ENCODE results near the gene IFITM10. TPM values are rescaled to one million over a fixed set of nuclear protein-coding genes. Genes with fewer than 3 reads are reported as not detected.

IFITM10 gene
- total and polyA plus RNA-seq, 2 donors from 2014 or later = 2.3 to 6.4 TPM

DNA sequence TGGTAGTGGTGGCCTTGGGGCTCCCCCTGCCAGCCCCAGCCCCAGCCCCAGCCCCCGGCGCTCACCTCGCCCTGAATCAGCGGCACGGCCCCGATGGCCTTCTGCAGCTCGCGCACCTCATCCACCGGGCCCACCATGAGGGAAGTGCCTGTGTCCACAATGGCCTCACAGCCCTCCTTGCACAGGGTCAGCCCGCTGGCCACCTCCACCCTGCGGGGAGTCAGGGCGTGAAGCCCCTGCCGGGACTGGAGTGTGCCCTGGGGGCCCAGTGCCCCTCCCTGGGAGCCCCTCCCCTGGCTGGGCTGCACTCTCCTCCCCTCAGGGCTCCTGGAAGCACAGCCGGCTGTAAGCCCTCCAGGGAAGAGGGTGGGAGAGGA, 3.5 kb upstream of the IFITM10 start:
- TF ChIP-seq, protein P1, sequence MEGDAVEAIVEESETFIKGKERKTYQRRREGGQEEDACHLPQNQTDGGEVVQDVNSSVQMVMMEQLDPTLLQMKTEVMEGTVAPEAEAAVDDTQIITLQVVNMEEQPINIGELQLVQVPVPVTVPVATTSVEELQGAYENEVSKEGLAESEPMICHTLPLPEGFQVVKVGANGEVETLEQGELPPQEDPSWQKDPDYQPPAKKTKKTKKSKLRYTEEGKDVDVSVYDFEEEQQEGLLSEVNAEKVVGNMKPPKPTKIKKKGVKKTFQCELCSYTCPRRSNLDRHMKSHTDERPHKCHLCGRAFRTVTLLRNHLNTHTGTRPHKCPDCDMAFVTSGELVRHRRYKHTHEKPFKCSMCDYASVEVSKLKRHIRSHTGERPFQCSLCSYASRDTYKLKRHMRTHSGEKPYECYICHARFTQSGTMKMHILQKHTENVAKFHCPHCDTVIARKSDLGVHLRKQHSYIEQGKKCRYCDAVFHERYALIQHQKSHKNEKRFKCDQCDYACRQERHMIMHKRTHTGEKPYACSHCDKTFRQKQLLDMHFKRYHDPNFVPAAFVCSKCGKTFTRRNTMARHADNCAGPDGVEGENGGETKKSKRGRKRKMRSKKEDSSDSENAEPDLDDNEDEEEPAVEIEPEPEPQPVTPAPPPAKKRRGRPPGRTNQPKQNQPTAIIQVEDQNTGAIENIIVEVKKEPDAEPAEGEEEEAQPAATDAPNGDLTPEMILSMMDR (IDR thresholded peaks at IDR 0.05; ENCODE audit: borderline replicate concordance, extremely low read depth, insufficient read depth) = no peak
- intact Hi-C loops (cut with DNase I) = no loop called here
- FAIRE-seq (no peak), DNase-seq (no peak)
- H3K9ac ChIP-seq (ENCODE audit: low read length in 3 of 3) = no peak overlapping the region
- H3K36me3 ChIP-seq (ENCODE audit: control insufficient read depth in 2 of 3, insufficient read depth in 3 of 3, low read length in 3 of 3) = peaks cover 0 to 45% (median 5%) of the 10 kb centered on the region in 3 donors
- no peaks in the 10 kb centered on the region for H3K9me3 ChIP-seq (ENCODE audit: control insufficient read depth in 2 of 3, insufficient read depth in 1 of 3, low read length in 3 of 3)
- H3K4me1 ChIP-seq (ENCODE audit: control insufficient read depth in 2 of 3, insufficient read depth in 2 of 3, low read depth in 1 of 3, low read length in 3 of 3) = peaks cover 0 to 64% (median 4%) of the 10 kb centered on the region in 3 donors
- no peak overlapping the region for H3K27ac ChIP-seq (ENCODE audit: low read depth in 2 of 2, low read length in 2 of 2)
- H3K27me3 ChIP-seq (ENCODE audit: control insufficient read depth, insufficient read depth, low read length) = no peaks in the 10 kb centered on the region
- no peak overlapping the region for H3K4me3 ChIP-seq (ENCODE audit: low read length in 3 of 3)

DNA sequence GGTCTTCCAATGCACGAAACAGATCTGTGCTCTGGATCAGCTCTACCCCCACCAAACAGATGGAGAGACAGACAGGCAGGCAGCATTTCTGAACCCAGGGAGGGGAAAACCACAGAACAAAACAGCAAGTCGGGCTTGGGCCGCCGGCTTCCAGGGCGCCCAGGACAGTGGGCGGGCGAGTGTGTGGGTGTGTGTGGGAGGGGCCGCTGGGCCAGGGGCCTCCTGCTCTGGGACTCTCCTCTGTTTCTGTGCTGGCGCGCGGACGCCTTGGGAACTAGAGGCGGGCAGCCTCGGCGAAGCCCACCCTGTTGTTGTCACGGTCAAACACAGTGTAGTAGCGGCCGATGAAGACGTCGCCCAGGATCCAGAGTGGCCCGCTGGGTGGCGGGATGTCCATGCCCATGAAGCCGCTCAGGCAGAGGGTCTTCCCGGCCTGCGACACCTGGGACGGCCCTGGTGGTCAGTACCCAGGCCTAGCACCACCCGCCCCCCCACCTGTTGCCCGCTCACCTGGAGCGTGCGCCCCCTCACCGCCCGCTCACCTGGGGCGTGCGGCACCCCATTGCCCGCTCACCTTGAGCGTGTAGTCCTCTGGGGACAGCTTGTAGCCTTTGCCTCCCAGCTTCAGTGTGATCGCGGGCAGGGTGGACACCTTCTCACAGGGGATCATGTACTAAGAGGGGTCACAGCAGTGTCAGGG, 3.0 kb upstream of the IFITM10 start:
- Histone ChIP-seq H3K9ac (ENCODE audit: low read length in 3 of 3) (no peak overlapping the region), H3K36me3 (ENCODE audit: control insufficient read depth in 2 of 3, insufficient read depth in 3 of 3, low read length in 3 of 3) (peaks cover 0 to 45% (median 5%) of the 10 kb centered on the region in 3 donors)
- no peak for FAIRE-seq

DNA sequence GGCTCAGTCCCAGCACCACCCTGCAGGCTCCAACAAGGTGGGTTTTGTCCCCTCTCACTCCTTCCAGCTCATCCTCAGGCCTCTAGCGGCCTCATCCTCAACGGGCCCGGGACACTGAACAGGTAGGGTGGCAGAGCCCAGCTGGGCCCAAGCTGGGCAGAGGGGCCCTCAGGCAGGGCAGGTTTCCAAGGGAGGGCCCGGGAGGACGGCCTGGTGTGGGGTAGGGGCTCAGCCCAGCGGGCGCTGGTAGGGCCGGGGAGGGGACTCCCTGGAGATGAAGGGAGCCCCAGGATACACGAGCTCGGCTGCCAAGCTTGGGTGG, 2.5 kb upstream of the IFITM10 start:
- TF ChIP-seq, protein P1 (IDR thresholded peaks at IDR 0.05; ENCODE audit: borderline replicate concordance, extremely low read depth, insufficient read depth) = no peak
- no peak for FAIRE-seq
- H3K4me1 ChIP-seq (ENCODE audit: control insufficient read depth in 2 of 3, insufficient read depth in 2 of 3, low read depth in 1 of 3, low read length in 3 of 3) = peaks cover 0 to 55% (median 4%) of the 10 kb centered on the region in 3 donors
- no peaks in the 10 kb centered on the region for H3K9me3 ChIP-seq (ENCODE audit: control insufficient read depth in 2 of 3, insufficient read depth in 1 of 3, low read length in 3 of 3)
- intact Hi-C loops (cut with DNase I) = no loop called here
- H3K36me3 ChIP-seq (ENCODE audit: control insufficient read depth in 2 of 3, insufficient read depth in 3 of 3, low read length in 3 of 3) = peaks cover 0 to 44% (median 5%) of the 10 kb centered on the region in 3 donors
- no peak overlapping the region for H3K4me3 ChIP-seq (ENCODE audit: low read length in 3 of 3)
- H3K27ac ChIP-seq (ENCODE audit: low read depth in 2 of 2, low read length in 2 of 2) = peak overlapping the region in 1 of 2 donors; percentile 55
- no peak overlapping the region for H3K9ac ChIP-seq (ENCODE audit: low read length in 3 of 3)
- DNase-seq = peak in 1 of 5 donors; percentile 76
- peaks cover 2% of the 10 kb centered on the region for H3K27me3 ChIP-seq (ENCODE audit: control insufficient read depth, insufficient read depth, low read length)

More for the DNA sequence above, 3.0 kb upstream of the IFITM10 start:
- TF ChIP-seq, protein P1 (IDR thresholded peaks at IDR 0.05; ENCODE audit: borderline replicate concordance, extremely low read depth, insufficient read depth) = no peak
- Histone ChIP-seq H3K4me1 (ENCODE audit: control insufficient read depth in 2 of 3, insufficient read depth in 2 of 3, low read depth in 1 of 3, low read length in 3 of 3) (peaks cover 0 to 59% (median 4%) of the 10 kb centered on the region in 3 donors), H3K27me3 (ENCODE audit: control insufficient read depth, insufficient read depth, low read length) (no peaks in the 10 kb centered on the region), H3K27ac (ENCODE audit: low read depth in 2 of 2, low read length in 2 of 2) (no peak overlapping the region), H3K9me3 (ENCODE audit: control insufficient read depth in 2 of 3, insufficient read depth in 1 of 3, low read length in 3 of 3) (no peaks in the 10 kb centered on the region), H3K4me3 (ENCODE audit: low read length in 3 of 3) (no peak overlapping the region)
- DNase-seq = no peak
- intact Hi-C loops (cut with DNase I) = no loop called here

All from kidney (tissue), 14 donors.